Aorta (tissue), 5 donors: Measurements from ENCODE around the gene FBRSL1. TPM values are rescaled to one million over a fixed set of nuclear protein-coding genes. Genes with fewer than 3 reads are reported as not detected.
"Not testable (repeated sequence)": the region's sequence is repeated elsewhere in the genome, so short reads cannot be mapped to it uniquely, and the experiment has no call there.

Experiments used
- ATAC-seq: fragments of 200-7000 bp; cut with Tn5 transposase; one replicate; pipeline ENCODE4 v1.9.1; 2022; ENCODE audit warnings: moderate library complexity; ENCODE audit not compliant: low FRiP score
- DNase-seq, 2 donors: peaks; one replicate each; pipeline ENCODE4 v3.0.0-alpha.2; 2020
- H3K27ac ChIP-seq, 2 donors: one replicate each; pipeline ENCODE4 v1.5.1; 2013; ENCODE audit warnings: low read length in 2 of 2, mild to moderate bottlenecking in 2 of 2, moderate library complexity in 2 of 2, control low read depth in 1 of 2, inconsistent platforms in 1 of 2, low read depth in 1 of 2
- H3K27me3 ChIP-seq, 2 donors: one replicate each; pipeline ENCODE4 v1.6.1; 2013; ENCODE audit warnings: control low read depth in 1 of 2, low read length in 1 of 2, mild to moderate bottlenecking in 1 of 2, moderate library complexity in 1 of 2; ENCODE audit not compliant: insufficient read depth in 2 of 2, control insufficient read depth in 1 of 2
- H3K36me3 ChIP-seq, 2 donors: one replicate each; pipeline ENCODE4 v1.6.1; 2013; ENCODE audit warnings: control low read depth in 1 of 2, low read length in 1 of 2, mild to moderate bottlenecking in 1 of 2; ENCODE audit not compliant: insufficient read depth in 2 of 2, control insufficient read depth in 1 of 2
- H3K4me1 ChIP-seq, 2 donors: one replicate each; pipeline ENCODE4 v1.6.1; 2013; ENCODE audit warnings: low read length in 2 of 2, control low read depth in 1 of 2, mild to moderate bottlenecking in 1 of 2, moderate library complexity in 1 of 2; ENCODE audit not compliant: insufficient read depth in 2 of 2, control insufficient read depth in 1 of 2
- H3K4me3 ChIP-seq, 2 donors: one replicate each; pipeline ENCODE4 v1.5.1; 2013; ENCODE audit warnings: low read length in 2 of 2, control low read depth in 1 of 2, mild to moderate bottlenecking in 1 of 2
- H3K9me3 ChIP-seq: one replicate; pipeline ENCODE4 v1.6.1; 2013; ENCODE audit warnings: mild to moderate bottlenecking, low read length; ENCODE audit not compliant: control insufficient read depth
- WGBS, 2 donors: extraction: QIAGEN DNeasy Blood & Tissue Kit; methylation state at CpG; one replicate each; pipeline ENCODE4 v1.1.7; 2013; 5-methylcytosine and 5-hydroxymethylcytosine counted together
- intact Hi-C, 2 donors: fragments of 100-400 bp; cut with DNase I; formaldehyde crosslinking; loops; one replicate each; pipeline versions ENCODE4 v1.14.2 to v1.15.0; 2022
- long read RNA-seq, 2 donors: library from polyadenylated mRNA; unstranded; transcript quantifications; one replicate each; pipeline ENCODE4 v2.0.0, GENCODE V29; 2020 to 2021
- polyA plus RNA-seq, 2 donors: library from polyadenylated mRNA; stranded (reverse); fragments of 200-250 nt; gene quantifications; one replicate each; pipeline ENCODE4 v1.2.3, GENCODE V29; 2013
- total RNA-seq, 2 donors: library from RNA; stranded (reverse); fragmentation: NEBNext Ultra II Directional; extraction: Animal tissue kit (Norgen Biotek cat#: 25700); gene quantifications; one replicate each; pipeline ENCODE4 v1.2.1, GENCODE V29; 2021
- donor health status: healthy with polysubstance abuse.
- donor health status: Bipolar disorder and iron deficiency.
- donor health status: DM: no; HTN: no; CAD: no.
- donor health status: DM: no; HTN: no; CAD: no.
- donor health status: DM: yes; HTN: yes; CAD: no.

The FBRSL1 gene
- total RNA-seq (10 to 100 TPM; 49.0 to 51.0 TPM), polyA plus RNA-seq (10 to 100 TPM in 1 of 2 donors, 1 to 10 TPM in 1; 6.4 to 25.0 TPM)
- long read RNA-seq, donor 1, partial matches to known transcripts, result 21 of 29 reads
- long read RNA-seq, donor 1, other reads (novel, unspliced or antisense), result 8 of 29 reads
- long read RNA-seq, donor 2, partial matches to known transcripts, result 27 of 39 reads
- long read RNA-seq, donor 2, other reads (novel, unspliced or antisense), result 12 of 39 reads

DNA sequence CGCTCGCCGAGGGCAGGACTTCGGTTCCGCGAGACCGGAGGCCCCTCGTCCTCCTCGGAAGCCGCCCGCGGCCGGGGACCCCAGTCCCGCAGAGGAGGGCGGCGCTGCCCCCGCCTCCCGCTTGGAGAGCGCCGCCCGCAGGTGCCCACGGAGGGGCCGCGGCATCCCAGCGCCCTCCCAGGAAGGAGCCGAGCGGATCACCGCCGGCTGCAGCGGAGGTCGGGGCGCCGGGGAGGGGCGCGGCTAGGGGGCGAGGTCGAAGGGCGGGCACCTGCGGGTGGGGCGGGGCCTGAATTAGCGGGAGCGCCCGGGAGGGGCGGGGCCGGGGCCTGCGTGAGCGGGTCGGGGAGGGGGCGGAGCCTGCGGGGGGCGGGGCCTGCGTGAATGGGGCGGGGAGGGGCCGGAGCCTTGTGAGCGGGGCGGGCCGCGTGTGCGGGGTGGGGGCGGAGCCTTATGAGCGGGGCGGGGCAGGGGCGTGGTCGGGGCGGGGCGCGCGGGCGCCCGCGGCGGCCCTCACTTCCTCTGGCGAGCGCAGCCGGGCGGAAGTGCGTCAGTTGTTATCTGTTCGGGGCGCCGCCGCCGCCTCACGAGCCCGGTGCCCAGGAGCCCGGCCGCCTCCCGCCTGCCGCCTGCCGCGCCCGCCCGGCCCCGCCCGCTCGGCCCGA, at the start of gene FBRSL1:
FBRSL1 (plus strand) TSS at position 550 of the 665 bp plus-strand sequence.
- Histone ChIP-seq H3K36me3 (no peaks in the 10 kb centered on the region), H3K27me3 (no peaks in the 10 kb centered on the region), H3K4me3 (peak within 1 kb of the TSS; percentile 81 to 85), H3K9me3 (no peaks in the 10 kb centered on the region), H3K27ac (no peak within 1 kb of the TSS), H3K4me1 (peaks cover 0 to 2% of the 10 kb centered on the region in 2 donors)
- 1 to 2% methylated on average over 24 to 96 of the region's 96 CpGs for WGBS, 2 donors
- DNase-seq (peak; percentile 92 to 97), ATAC-seq (peak; percentile 92)
- intact Hi-C loops, result loop anchor here (5.0 to 10.0 kb wide), 2 partner anchors 105 to 597 kb away; partner anchors contain the start of gene ULK1 (in 1 of the 2)

DNA sequence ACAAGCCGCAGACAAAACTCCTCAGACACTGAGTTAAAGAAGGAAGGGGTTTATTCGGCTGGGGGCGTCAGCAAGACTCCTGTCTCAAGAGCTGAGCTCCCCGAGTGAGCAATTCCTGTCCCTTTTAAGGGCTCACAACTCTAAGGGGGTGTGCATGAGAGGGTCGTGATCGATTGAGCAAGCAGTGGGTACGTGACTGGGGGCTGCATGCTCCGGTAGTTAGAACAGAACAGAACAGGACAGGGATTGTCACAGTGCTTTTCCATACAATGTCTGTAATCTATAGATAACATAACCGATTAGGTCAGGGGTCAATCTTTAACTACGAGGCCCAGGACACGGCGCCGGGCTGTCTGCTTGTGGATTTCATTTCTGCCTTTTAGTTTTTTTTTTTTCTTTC, 49.5 kb upstream of the FBRSL1 start:
- H3K9me3 ChIP-seq, DNase-seq, H3K27me3 ChIP-seq, H3K27ac ChIP-seq, ATAC-seq, intact Hi-C loops, H3K36me3 ChIP-seq, H3K4me1 ChIP-seq, H3K4me3 ChIP-seq: not testable (repeated sequence)
- 83 to 87% methylated on average over 13 of the region's 13 CpGs for whole genome bisulfite sequencing, 2 donors

DNA sequence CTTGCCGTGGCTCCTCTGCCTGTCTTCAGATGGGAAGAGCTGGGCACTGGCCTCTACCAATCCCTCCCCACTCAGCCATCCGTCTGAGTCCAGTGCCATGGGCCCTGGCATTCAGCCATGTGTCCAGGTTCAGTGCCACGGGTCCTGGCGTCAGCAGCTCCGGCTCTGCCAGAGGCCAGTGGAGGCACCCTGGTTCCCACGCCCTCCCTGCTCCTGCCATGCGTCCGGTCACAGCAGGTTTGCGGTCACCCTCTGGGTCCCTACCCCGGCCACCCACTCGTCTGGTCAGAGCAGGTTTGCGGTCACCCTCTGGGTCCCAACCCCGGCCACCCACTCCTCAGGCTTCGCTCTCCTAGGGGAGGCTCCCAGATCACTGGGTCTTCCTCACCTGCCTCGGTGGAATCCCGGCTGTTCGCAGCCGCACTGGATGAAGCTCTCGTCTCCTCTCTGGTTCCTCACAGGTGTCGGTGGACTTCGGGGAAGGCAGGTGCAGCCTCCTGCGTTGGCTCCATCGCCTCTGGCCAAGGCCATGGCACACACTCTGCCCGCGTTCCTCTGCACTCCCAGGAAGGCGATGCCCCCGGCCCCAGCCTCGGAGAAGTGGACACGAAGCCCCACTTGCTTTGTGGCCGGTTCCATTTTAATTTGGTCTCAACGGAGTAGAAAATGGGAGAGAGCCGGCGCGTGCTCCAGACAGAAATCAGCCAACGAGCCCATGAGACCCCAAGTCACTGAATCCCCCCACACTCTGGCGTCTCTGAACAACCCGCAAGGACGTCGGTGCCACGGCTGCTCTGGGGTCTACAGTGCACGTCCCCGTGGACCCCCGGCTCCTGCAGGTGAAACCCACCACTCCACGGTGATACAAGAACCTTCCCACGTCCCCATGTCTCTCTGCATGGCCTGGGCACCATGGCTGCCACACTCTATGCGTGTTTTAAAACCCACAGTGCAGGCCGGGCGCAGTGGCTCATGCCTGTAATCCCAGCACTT, 47.8 kb upstream of the FBRSL1 start:
- Histone ChIP-seq H3K27me3 (no peaks in the 10 kb centered on the region), H3K9me3 (no peaks in the 10 kb centered on the region), H3K4me1 (no peaks in the 10 kb centered on the region), H3K4me3 (no peak overlapping the region), H3K27ac (no peak overlapping the region), H3K36me3 (no peaks in the 10 kb centered on the region)
- intact Hi-C loops, result no loop called here
- DNase-seq (no peak), ATAC-seq (no peak)
- 86 to 87% methylated on average over 48 of the region's 48 CpGs for WGBS, 2 donors

GRCh38 chr12:132443091-132443490, 46.9 kb upstream of the FBRSL1 start:
- intact Hi-C loops, result no loop called here
- WGBS, 2 donors, result 81 to 83% methylated on average over 25 of the region's 25 CpGs
- no peaks in the 10 kb centered on the region for H3K4me1 ChIP-seq
- no peak for DNase-seq
- ATAC-seq, result no peak
- no peak overlapping the region for H3K4me3 ChIP-seq
- H3K27me3 ChIP-seq, result no peaks in the 10 kb centered on the region
- H3K9me3 ChIP-seq, result no peaks in the 10 kb centered on the region
- H3K36me3 ChIP-seq, result no peaks in the 10 kb centered on the region
- no peak overlapping the region for H3K27ac ChIP-seq

DNA sequence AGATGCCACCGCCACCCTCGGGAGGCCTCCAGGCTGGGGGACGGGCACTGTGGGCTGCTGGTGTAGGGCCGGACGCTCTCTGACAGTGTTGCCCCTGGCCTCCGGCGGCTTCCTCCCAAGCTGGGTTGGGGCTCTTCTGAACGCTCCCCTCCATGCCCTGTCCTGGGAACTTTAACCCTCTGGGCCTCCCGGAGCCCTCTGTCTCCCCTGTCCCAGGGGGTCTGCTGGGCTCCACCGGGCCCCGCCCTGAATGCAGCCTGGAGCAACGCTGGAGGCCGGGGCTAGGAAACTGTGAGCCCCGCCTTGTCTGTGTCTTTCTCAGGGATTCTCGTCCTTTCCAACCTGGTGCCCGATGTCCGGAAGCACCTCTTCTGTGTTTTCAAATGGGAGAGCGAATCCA, 45.7 kb upstream of the FBRSL1 start:
- no peak for ATAC-seq
- WGBS, 2 donors, result 68 to 78% methylated on average over 18 of the region's 18 CpGs
- H3K27ac ChIP-seq, result no peak overlapping the region

DNA sequence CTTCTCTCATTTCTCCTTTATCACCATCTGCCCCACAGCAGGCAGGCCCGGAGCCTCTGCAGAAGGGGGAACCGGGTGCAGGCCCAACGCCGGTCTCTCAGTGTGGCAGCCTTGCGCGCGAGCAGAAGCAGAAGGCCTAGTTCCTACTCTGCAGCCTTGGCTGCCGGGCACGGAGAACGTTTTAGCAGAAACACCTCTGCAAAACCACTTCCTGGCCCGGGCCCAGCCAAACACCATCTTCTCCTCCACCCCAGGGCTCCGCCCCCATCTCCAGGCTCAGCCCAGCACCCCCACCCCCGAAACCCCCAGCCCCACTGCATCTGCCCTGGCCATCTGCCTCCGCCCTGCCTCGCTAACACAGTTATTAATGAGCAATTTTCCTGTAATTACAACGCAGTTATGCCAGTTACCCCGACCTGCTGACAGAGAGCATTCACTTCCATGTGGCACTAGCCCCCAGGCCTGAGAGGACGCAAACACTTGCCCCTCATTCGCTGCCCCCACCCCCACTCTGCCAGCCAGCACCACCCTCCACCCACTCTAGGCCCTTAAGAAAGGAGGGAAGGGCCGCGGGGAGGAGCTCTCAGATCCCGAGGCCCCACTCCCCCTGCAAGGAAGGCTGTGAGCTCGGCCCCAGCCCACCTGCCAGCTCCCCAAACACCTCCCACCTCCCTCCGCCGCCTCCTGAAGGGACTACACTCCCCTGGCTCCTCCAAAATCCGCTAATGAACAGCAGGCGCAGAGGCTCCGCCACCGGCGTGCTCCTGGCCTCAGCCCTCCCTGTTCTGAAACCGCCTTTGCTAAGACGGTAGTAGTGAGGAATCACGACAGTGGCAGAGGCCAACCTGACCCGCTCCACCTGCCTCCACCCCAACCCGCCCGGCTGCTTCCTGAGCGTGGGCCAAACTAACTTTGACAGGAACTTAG, 44.7 kb upstream of the FBRSL1 start:
- intact Hi-C loops, result no loop called here
- Histone ChIP-seq H3K27me3 (no peaks in the 10 kb centered on the region), H3K27ac (no peak overlapping the region), H3K4me1 (no peaks in the 10 kb centered on the region), H3K36me3 (no peaks in the 10 kb centered on the region), H3K9me3 (no peaks in the 10 kb centered on the region), H3K4me3 (no peak overlapping the region)
- 48 to 52% methylated on average over 36 to 37 of the region's 37 CpGs for WGBS, 2 donors
- no peak for ATAC-seq
- peak in 1 of 2 donors; percentile 82 for DNase-seq

More for the DNA sequence above, 45.7 kb upstream of the FBRSL1 start:
- Histone ChIP-seq H3K9me3 (no peaks in the 10 kb centered on the region), H3K4me1 (no peaks in the 10 kb centered on the region), H3K27me3 (no peaks in the 10 kb centered on the region), H3K36me3 (no peaks in the 10 kb centered on the region), H3K4me3 (no peak overlapping the region)
- DNase-seq, result no peak
- intact Hi-C loops, result no loop called here

- no peak for ATAC-seq
- 50 to 53% methylated on average over 39 of the region's 39 CpGs for WGBS, 2 donors
- DNase-seq, result peak in 1 of 2 donors; percentile 75
- H3K4me3 ChIP-seq, result no peak overlapping the region
- no peaks in the 10 kb centered on the region for H3K36me3 ChIP-seq
- intact Hi-C loops, result no loop called here
- no peaks in the 10 kb centered on the region for H3K9me3 ChIP-seq
- H3K4me1 ChIP-seq, result no peaks in the 10 kb centered on the region
- no peaks in the 10 kb centered on the region for H3K27me3 ChIP-seq
- no peak overlapping the region for H3K27ac ChIP-seq
Measured at GRCh38 chr12:132445884-132446632, 43.9 kb upstream of the FBRSL1 start.
